NCI-H774 (cell line): ENCODE data around the gene RPTOR.

Experiments
- DNase-seq: peaks from one replicate; lab custom pipeline; 2025; lab: John Stamatoyannopoulos, UW

RPTOR gene

GRCh38 chr17:80718428-80718827 lies 173.8 kb downstream of the RPTOR start:
- no peak for DNase-seq

GRCh38 chr17:80719449-80719848 lies 174.8 kb downstream of the RPTOR start:
- no peak for DNase-seq

GRCh38 chr17:80720610-80721577 lies 176.3 kb downstream of the RPTOR start:
- DNase-seq: no peak

DNA sequence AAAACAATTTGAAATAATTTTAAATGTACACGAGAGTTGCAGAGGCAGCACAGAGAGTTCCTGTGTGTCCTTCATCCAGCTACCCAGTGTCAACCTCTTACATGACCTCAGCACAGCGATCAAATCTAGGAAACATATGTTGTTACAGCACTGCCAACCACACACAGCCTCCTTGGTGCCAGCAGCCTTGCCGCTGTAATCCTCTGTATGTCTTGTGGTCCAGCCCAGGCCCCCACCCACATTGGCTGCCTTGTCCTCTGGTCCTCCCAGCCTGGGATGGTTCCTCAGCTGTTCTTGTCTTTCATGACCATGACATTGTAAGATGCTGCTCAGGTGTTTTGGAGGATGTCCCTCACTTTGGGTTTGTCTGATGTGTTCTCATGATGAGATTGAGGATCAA lies 178.0 kb downstream of the RPTOR start:
- DNase-seq: no peak

DNA sequence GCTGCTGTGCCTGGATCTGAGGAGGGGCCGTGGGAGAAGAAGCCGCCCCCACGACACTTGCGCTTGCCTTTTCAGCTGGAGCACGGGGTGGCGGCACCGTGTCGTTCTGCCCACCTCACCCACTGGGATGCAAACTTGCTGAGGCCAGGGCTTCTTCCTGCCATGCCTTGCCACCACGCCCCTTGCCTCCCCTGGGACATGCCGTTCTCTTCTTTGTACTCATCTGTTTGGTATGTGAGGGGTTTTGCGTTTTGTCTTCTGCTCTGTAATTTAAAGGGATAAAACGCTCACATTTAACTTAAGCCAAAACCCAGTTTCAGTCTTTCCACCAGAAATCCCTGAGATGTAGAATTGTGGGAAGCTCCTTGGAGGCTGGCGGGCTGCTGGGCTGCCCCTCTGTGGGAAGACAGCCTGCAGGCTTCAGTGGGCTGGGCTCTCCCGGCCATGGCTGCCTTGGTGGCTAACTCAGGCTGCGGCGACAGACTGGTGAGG lies 180.2 kb downstream of the RPTOR start:
- DNase-seq: no peak

- no peak for DNase-seq
These were observed 180.9 kb downstream of the RPTOR start for GRCh38 chr17:80725517-80725916.

- DNase-seq: no peak
These were observed 182.1 kb downstream of the RPTOR start for GRCh38 chr17:80726558-80727408.

- no peak for DNase-seq
These were observed 182.7 kb downstream of the RPTOR start for GRCh38 chr17:80727409-80727755.

GRCh38 chr17:80729016-80729415 lies 184.4 kb downstream of the RPTOR start:
- no peak for DNase-seq

GRCh38 chr17:80729761-80730160 lies 185.1 kb downstream of the RPTOR start:
- DNase-seq: no peak

GRCh38 chr17:80730739-80731138 lies 186.1 kb downstream of the RPTOR start:
- no peak for DNase-seq

- no peak for DNase-seq
These were observed 186.7 kb downstream of the RPTOR start for GRCh38 chr17:80731323-80731722.

GRCh38 chr17:80732268-80732667 lies 187.6 kb downstream of the RPTOR start:
- no peak for DNase-seq

DNA sequence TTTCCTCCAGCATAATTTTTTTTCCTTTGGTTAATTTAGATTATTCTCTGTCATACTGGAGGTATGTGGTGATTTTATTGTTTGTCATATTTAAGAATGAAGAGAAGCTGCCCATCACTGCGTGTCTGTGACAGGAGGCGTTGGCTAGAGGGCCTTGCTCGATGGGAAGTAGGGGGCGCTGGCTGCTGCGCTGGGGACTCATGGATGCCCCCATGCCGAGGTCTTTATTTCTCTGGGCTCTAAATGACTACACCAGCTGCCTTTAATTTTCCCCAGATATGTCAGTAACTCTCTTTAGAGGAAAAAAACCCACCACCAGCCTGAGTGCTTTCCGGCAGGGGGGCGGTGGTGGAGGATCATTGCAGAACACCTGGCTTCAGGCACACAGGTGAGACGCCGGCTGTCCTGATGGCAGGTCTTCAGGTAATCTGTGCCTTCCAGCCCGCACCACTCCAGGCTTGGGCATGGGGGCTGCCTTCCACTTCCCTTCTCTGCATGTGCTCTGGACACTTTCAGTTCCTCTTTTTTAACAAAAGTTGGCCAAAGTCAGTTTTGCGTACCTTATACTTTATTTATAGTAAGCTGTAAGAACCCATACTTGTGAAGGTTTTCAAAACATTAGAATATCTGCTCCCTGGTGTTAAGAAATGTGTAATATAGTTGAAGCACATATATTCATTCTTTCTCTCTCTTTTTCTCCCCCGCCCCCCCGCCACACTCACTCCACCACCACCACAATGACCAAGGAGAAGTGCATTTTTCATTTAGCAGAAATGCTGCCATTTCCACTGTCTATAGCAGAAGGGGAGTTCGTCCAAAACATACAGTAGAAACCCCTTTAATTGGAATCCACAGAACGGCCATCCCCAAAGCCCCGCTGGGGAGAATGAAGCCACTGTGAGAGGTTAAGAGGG lies 192.7 kb downstream of the RPTOR start:
- DNase-seq: no peak

DNA sequence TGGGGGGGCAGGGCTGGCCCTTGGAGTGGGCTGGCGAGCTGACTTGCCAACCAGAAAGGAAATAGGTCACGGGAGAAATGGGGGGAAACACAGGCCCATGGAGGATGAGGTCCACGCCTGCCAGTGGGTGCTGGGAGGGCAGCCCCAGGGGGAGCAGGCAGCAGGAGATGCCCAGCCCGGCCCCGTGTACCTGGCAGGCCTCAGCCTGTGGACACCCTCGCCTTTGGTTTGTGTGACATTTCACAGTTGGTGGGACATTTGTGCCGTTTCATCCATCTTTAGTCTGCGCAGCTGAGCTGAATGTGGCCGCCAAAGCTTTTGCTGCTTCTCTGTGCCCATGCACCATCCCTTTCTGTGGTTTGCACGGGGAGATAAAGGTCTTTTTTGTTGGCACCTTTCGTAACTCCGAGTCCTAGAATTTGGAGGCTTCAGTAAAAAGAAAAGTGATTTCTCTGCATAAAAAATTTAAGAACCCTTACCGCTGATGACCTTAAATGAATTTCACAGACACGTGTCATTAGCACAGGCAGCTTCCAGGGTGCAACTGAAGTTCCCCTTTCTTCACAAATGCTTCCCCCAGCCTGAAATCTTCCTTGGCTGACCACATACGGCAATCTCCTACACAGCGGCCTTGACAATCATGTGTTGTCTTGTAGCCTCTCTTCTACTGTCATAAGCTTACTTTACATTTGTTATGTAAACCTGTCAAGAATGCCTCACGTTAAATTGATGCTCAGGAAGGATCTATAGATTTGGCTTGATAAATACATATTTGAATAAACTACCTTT lies 193.6 kb downstream of the RPTOR start:
- DNase-seq: no peak

GRCh38 chr17:80738987-80739730 lies 194.5 kb downstream of the RPTOR start:
- DNase-seq: no peak

DNA sequence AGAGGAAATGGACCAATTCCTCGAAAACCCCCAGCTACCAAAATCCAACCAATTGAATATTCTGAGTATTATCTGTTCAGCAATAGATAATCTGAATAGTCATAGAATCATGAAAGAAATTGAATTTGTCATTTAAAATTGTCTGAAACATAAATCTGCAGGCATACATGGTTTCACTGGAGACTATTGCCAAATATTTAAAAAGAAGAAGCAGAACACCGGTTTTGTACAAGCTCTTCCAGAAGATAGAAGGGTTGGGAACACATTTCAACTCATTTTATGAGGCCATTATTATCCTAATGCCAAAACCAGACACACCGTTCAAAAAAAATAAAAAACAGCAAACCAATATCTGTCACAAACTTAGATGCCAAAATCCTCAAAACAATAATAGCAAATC lies 195.5 kb downstream of the RPTOR start:
- no peak for DNase-seq

GRCh38 chr17:80742091-80742490 lies 197.5 kb downstream of the RPTOR start:
- DNase-seq: no peak

DNA sequence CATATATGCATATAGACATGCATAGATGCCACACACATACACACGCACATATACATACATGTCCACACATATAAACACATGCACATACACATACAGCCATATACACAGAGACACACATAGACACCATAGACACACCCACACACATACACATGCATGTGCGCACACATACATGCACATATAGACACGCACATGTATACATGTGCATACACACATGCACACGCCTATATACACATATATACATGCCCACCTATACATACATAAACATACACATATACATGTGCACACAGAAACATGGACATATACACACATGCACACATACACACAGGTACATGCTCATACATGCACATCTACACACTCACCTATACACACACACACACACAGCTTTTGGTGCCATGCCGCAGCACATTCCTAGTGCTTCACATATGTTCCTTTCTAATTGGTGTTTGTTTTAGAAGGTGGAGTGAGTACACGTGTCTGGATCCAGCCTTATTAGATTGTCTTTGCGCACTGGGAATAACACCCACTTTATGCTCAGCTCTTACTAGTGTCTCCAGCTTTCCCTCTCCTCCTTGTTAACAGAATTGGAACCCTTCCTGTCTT lies 198.0 kb downstream of the RPTOR start:
- DNase-seq: no peak
